Endothelial cell (in vitro differentiated cells): ENCODE measurements around the gene DMPK. TPM values are rescaled to one million over a fixed set of nuclear protein-coding genes. Genes with fewer than 3 reads are reported as not detected.
A peak's percentile ranks its signal among the peaks of the same experiment; 100 is the strongest.

ENCODE experiments used
- DNase-seq: peaks from one replicate; pipeline ENCODE4 v3.0.0; 2021; ENCODE audit warnings: low spot score
- H3K27ac Mint-ChIP-seq: one replicate; pipeline ENCODE4 v1.8.0; 2021; ENCODE audit warnings: mixed read lengths, inconsistent platforms; ENCODE audit not compliant: unreplicated experiment
- H3K27me3 Mint-ChIP-seq: one replicate; pipeline ENCODE4 v1.8.0; 2021; ENCODE audit warnings: mild to moderate bottlenecking, moderate library complexity, mixed read lengths, inconsistent platforms; ENCODE audit not compliant: unreplicated experiment
- H3K36me3 Mint-ChIP-seq: one replicate; pipeline ENCODE4 v1.8.0; 2021; ENCODE audit warnings: mild to moderate bottlenecking, low read depth, mixed read lengths, inconsistent platforms; ENCODE audit not compliant: unreplicated experiment
- H3K4me1 Mint-ChIP-seq: one replicate; pipeline ENCODE4 v1.8.0; 2021; ENCODE audit warnings: mild to moderate bottlenecking, mixed read lengths, inconsistent platforms; ENCODE audit not compliant: unreplicated experiment
- H3K4me3 Mint-ChIP-seq: one replicate; pipeline ENCODE4 v1.8.0; 2021; ENCODE audit warnings: mild to moderate bottlenecking, mixed read lengths, inconsistent platforms; ENCODE audit not compliant: unreplicated experiment
- H3K9me3 Mint-ChIP-seq: one replicate; pipeline ENCODE4 v1.8.0; 2021; ENCODE audit warnings: mixed read lengths, inconsistent platforms; ENCODE audit not compliant: unreplicated experiment
- total RNA-seq: library from RNA; stranded (reverse); fragmentation: NEBNext Ultra II Directional; extraction: Animal tissue kit (Norgen Biotek cat#: 25700); gene quantifications from one replicate; pipeline ENCODE4 v1.2.1, GENCODE V29; 2021; ENCODE audit not compliant: unreplicated experiment
- TF ChIP-seq, protein P1 (sequence below): fragments of 200-600 bp; sonication (generic); IDR thresholded peaks from one replicate; pipeline ENCODE4 v1.5.0; 2021; ENCODE audit warnings: antibody characterized with exemption; ENCODE audit not compliant: unreplicated experiment

The DMPK gene
- total RNA-seq, 1 donor from 2014 or later = 80.3 TPM

DNA sequence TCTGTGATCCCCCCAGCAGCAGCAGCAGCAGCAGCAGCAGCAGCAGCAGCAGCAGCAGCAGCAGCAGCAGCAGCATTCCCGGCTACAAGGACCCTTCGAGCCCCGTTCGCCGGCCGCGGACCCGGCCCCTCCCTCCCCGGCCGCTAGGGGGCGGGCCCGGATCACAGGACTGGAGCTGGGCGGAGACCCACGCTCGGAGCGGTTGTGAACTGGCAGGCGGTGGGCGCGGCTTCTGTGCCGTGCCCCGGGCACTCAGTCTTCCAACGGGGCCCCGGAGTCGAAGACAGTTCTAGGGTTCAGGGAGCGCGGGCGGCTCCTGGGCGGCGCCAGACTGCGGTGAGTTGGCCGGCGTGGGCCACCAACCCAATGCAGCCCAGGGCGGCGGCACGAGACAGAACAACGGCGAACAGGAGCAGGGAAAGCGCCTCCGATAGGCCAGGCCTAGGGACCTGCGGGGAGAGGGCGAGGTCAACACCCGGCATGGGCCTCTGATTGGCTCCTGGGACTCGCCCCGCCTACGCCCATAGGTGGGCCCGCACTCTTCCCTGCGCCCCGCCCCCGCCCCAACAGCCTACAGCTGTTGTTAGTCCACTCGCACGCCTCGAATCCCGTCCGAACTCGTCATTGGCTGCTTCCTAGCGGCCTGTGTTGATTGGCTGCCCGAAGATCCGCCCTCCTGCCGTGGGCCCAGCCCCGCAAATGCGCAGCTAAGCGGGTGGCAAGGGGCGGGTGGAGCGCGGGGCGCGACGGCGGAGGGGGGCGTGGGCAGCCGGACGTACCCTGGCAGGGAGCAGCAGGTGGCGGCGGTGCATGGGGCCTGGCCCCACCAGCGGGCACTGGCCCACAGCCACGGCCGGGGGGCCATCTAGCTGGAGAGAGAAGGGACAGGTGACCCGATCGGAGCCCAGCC, 11.8 kb downstream of the DMPK start:
- Mint-ChIP-seq H3K27ac (peak overlapping the region; percentile 54), H3K27me3 (peaks cover 29% of the 10 kb centered on the region), H3K36me3 (peaks cover 21% of the 10 kb centered on the region), H3K4me1 (peaks cover 9% of the 10 kb centered on the region), H3K4me3 (peak overlapping the region; percentile 92), H3K9me3 (no peaks in the 10 kb centered on the region)
- peak; percentile 96 for DNase-seq
- TF ChIP-seq, protein P1, sequence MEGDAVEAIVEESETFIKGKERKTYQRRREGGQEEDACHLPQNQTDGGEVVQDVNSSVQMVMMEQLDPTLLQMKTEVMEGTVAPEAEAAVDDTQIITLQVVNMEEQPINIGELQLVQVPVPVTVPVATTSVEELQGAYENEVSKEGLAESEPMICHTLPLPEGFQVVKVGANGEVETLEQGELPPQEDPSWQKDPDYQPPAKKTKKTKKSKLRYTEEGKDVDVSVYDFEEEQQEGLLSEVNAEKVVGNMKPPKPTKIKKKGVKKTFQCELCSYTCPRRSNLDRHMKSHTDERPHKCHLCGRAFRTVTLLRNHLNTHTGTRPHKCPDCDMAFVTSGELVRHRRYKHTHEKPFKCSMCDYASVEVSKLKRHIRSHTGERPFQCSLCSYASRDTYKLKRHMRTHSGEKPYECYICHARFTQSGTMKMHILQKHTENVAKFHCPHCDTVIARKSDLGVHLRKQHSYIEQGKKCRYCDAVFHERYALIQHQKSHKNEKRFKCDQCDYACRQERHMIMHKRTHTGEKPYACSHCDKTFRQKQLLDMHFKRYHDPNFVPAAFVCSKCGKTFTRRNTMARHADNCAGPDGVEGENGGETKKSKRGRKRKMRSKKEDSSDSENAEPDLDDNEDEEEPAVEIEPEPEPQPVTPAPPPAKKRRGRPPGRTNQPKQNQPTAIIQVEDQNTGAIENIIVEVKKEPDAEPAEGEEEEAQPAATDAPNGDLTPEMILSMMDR = peak; percentile 99

DNA sequence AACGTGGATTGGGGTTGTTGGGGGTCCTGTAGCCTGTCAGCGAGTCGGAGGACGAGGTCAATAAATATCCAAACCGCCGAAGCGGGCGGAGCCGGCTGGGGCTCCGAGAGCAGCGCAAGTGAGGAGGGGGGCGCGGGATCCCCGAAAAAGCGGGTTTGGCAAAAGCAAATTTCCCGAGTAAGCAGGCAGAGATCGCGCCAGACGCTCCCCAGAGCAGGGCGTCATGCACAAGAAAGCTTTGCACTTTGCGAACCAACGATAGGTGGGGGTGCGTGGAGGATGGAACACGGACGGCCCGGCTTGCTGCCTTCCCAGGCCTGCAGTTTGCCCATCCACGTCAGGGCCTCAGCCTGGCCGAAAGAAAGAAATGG, 12.5 kb downstream of the DMPK start:
- TF ChIP-seq, protein P1 = no peak
- peak overlapping the region; percentile 92 for H3K4me3 Mint-ChIP-seq
- peaks cover 29% of the 10 kb centered on the region for H3K27me3 Mint-ChIP-seq
- H3K4me1 Mint-ChIP-seq = peaks cover 12% of the 10 kb centered on the region
- H3K36me3 Mint-ChIP-seq = peaks cover 18% of the 10 kb centered on the region
- peak overlapping the region; percentile 82 for H3K27ac Mint-ChIP-seq
- DNase-seq = no peak
- H3K9me3 Mint-ChIP-seq = no peaks in the 10 kb centered on the region

DNA sequence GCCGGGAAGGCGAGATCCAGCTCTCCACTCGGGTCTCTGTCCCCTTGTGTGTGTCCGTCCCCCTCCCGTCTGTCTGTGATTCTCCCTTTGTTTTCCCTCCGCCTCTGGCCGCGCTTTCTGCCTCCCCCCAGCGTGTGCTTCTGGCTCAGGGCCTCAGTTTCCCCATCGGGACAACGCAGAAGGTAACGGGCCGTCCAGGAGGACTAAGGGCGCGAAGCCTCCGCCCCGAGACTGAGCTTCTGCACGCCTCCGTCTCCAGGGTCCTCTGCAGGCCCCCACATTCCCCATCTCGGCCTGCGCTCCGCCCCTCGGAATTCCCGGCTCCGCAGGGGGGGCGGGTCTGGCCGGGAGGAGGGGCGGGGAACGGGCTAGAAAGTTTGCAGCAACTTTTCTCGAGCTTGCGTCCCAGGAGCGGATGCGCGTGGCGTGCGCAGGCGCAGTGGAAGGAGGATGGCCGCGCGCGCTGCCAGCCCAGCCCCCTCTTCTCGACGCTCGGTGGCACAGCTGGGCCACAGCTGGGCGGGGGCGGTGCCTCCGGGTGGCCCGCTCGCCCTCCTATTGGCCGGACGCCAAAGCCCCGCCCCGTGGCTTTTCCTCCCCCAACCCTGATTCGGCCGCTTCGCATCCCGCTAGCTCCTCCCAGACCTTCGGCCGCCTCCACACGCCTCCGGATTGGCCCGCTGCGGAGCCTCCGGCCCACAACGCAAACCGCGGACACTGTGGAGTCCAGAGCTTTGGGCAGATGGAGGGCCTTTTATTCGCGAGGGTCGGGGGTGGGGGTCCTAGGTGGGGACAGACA, 13.1 kb downstream of the DMPK start, which contains the start of gene SIX5:
Gene SIX5 (minus strand): TSS at position 269 of the 799 bp plus-strand sequence. CDS start 408 bp downstream, outside the sequence.
- Mint-ChIP-seq H3K27ac (peak within 1 kb of the TSS; percentile 92), H3K4me1 (peaks cover 15% of the 10 kb centered on the region), H3K27me3 (peaks cover 29% of the 10 kb centered on the region), H3K4me3 (peak within 1 kb of the TSS; percentile 93), H3K9me3 (no peaks in the 10 kb centered on the region), H3K36me3 (peaks cover 14% of the 10 kb centered on the region)
- DNase-seq = peak; percentile 99
- TF ChIP-seq, protein P1 = no peak

DNA sequence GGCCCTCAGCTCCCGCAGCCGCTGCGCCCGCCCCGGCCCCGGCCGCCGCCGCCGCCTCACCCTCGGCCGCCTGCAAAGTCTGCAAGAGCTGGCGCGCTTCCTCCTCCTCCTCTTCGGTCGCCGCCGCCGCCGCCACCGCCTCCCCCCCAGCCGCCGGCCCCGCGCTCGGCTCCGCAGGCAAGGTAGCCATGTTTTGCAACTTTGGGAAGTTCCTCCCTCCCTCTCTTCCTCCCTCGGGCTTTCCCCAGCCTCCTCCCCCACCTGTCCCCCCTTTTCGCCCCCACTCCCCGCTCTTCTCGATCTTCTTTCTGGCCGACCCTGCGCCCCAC, 13.7 kb downstream of the DMPK start:
- H3K9me3 Mint-ChIP-seq = no peaks in the 10 kb centered on the region
- peaks cover 14% of the 10 kb centered on the region for H3K36me3 Mint-ChIP-seq
- peaks cover 15% of the 10 kb centered on the region for H3K4me1 Mint-ChIP-seq
- peak overlapping the region; percentile 93 for H3K4me3 Mint-ChIP-seq
- TF ChIP-seq, protein P1 = no peak
- peak; percentile 59 for DNase-seq
- H3K27me3 Mint-ChIP-seq = peaks cover 29% of the 10 kb centered on the region
- H3K27ac Mint-ChIP-seq = peak overlapping the region; percentile 92
